Measurements from ENCODE around the gene RAB7A.
"Not testable (repeated sequence)": the region's sequence is repeated elsewhere in the genome, so short reads cannot be mapped to it uniquely, and the experiment has no call there.

DNA sequence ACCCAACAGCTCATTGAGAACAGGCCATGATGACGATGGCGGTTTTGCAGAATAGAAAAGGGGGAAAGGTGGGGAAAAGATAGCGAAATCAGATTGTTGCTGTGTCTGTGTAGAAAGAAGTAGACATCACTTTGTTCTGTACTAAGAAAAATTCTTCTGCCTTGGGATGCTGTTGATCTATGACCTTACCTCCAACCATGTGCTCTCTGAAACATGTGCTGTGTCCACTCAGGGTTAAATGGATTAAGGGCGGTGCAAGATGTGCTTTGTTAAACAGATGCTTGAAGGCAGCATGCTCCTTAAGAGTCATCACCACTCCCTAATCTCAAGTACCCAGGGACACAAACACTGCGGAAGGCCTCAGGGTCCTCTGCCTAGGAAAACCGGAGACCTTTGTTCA lies 47.6 kb downstream of the RAB7A start:
- TF ChIP-seq CTCF, POLR2A (IDR thresholded peaks at IDR 0.05): not testable (repeated sequence)
